ENCODE measurements around the gene DENND1A. TPM values are rescaled to one million over a fixed set of nuclear protein-coding genes. Genes with fewer than 3 reads are reported as not detected.

The DENND1A gene
- total RNA-seq, 4 donors from 2014 or later = 20.9 to 33.6 (median 23.7) TPM

DNA sequence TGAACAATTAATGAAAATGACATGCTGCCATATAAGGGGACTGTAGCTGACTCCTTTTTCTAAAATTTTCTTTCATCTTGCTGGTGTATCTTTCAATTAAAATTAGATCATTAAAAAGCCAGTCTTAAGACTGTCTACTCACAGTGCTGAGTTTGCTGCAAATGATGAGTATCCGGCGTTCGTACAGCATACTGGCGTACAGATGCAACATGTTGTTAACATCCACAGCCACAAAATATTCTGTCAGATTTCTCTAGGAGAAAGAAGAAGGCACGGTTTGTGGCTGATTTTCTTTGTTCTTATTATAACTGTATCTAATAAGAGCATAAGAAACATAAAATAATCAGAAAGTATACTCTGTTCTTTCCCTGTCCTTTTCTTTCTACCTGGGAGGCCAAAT lies 278.1 kb downstream of the DENND1A start:
- TF ChIP-seq EP300 (IDR thresholded peaks at IDR 0.05) (no peak), POLR2AphosphoS5 (IDR thresholded peaks at IDR 0.05) (no peak), CTCF (IDR thresholded peaks at IDR 0.05) (no peak), POLR2A (IDR thresholded peaks at IDR 0.05) (no peak)
- ATAC-seq = no peak
- Histone ChIP-seq H3K4me1 (peaks cover 0 to 3% (median 0%) of the 10 kb centered on the region in 3 donors), H3K9me3 (no peaks in the 10 kb centered on the region), H3K27me3 (no peaks in the 10 kb centered on the region), H3K4me3 (no peak overlapping the region), H3K27ac (no peak overlapping the region), H3K36me3 (peaks cover 0 to 20% of the 10 kb centered on the region in 2 donors)
- 92 to 97% methylated on average over 5 of the region's 5 CpGs for WGBS, 2 donors (ENCODE audit: low coverage in 1 of 2)

- Histone ChIP-seq H3K4me1 (no peaks in the 10 kb centered on the region), H3K27me3 (no peaks in the 10 kb centered on the region), H3K4me3 (no peak overlapping the region), H3K36me3 (peaks cover 0 to 25% of the 10 kb centered on the region in 2 donors), H3K9me3 (no peaks in the 10 kb centered on the region), H3K27ac (no peak overlapping the region)
- 94 to 100% methylated on average over 7 to 8 of the region's 8 CpGs for WGBS, 2 donors (ENCODE audit: low coverage in 1 of 2)
- ATAC-seq = no peak
- TF ChIP-seq POLR2AphosphoS5 (IDR thresholded peaks at IDR 0.05) = no peak
- TF ChIP-seq CTCF (IDR thresholded peaks at IDR 0.05) = no peak
- no peak for TF ChIP-seq POLR2A (IDR thresholded peaks at IDR 0.05)
- TF ChIP-seq EP300 (IDR thresholded peaks at IDR 0.05) = no peak
These were observed 278.7 kb downstream of the DENND1A start for GRCh38 chr9:123651273-123651672.

DNA sequence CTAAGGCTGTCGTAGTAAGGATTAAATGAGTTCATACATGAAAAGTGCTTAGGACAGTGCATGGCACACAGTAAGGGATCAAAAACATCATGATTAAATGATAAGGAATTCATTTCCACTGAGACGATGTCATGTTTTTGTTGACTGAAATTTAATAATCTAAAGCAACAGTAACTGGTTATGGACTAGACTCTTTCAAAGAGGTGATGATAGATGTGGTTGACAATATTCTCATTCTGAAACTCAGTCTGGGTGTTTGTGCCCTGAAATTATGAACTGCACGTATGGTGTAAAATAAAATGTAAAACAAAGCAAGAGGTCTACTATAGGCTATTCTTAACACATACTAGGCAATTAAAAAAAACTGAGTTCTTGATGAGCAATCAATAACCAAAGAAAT lies 280.0 kb downstream of the DENND1A start:
- WGBS, 2 donors (ENCODE audit: low coverage in 1 of 2) = 92% methylated on average over 3 of the region's 3 CpGs
- no peak for ATAC-seq
- TF ChIP-seq CTCF (IDR thresholded peaks at IDR 0.05) (no peak), POLR2A (IDR thresholded peaks at IDR 0.05) (no peak), POLR2AphosphoS5 (IDR thresholded peaks at IDR 0.05) (no peak), EP300 (IDR thresholded peaks at IDR 0.05) (no peak)

DNA sequence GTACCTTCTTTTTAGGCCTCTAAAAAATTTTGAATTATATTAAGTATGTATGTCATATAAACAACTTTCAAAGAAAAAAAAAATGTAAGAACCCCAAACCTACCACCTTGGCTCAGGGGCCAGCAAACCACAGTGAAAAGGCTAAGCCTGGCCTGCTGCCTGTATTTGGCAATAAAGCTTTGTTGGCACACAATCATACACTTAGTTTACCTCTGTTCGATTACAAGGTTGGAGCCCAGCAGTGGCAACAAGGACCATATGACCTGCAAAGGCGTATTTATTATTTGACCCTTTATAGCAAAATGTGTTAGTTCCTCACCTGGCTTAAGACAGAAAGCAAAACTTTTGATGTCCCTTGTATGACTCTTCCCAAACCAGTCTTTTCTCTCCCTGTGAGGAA lies 282.8 kb downstream of the DENND1A start:
- TF ChIP-seq POLR2AphosphoS5 (IDR thresholded peaks at IDR 0.05) (no peak), EP300 (IDR thresholded peaks at IDR 0.05) (no peak), CTCF (IDR thresholded peaks at IDR 0.05) (no peak), POLR2A (IDR thresholded peaks at IDR 0.05) (no peak)
- Histone ChIP-seq H3K9me3 (no peaks in the 10 kb centered on the region), H3K4me3 (no peak overlapping the region), H3K27me3 (no peaks in the 10 kb centered on the region), H3K27ac (no peak overlapping the region), H3K4me1 (peaks cover 4 to 18% (median 13%) of the 10 kb centered on the region in 3 donors), H3K36me3 (peaks cover 0 to 16% of the 10 kb centered on the region in 2 donors)
- whole genome bisulfite sequencing, 2 donors (ENCODE audit: low coverage in 1 of 2) = 68 to 78% methylated on average over 2 of the region's 2 CpGs
- ATAC-seq = no peak

More for the DNA sequence above, 280.0 kb downstream of the DENND1A start:
- Histone ChIP-seq H3K4me1 (no peaks in the 10 kb centered on the region), H3K9me3 (no peaks in the 10 kb centered on the region), H3K4me3 (no peak overlapping the region), H3K27me3 (no peaks in the 10 kb centered on the region), H3K36me3 (peaks cover 0 to 21% of the 10 kb centered on the region in 2 donors), H3K27ac (no peak overlapping the region)

DNA sequence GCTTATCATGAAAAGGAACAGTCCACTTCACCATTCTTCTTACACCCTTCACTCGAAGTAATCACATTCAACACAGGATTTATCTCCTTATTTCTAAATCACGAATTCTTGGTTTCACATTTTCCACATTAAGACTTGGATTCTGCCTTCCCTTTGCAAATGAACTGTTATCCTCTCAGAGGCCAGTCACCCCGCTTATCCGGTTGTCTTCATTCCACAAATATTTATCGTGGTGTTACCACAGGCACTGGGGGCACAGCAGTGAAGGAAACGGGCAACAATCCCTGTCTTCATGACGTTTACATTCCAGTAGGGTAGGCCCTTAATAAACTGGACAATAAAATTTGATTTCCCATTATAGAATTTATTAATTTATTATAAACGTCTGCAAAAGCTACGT lies 284.2 kb downstream of the DENND1A start:
- TF ChIP-seq POLR2A (IDR thresholded peaks at IDR 0.05) (no peak), EP300 (IDR thresholded peaks at IDR 0.05) (no peak), POLR2AphosphoS5 (IDR thresholded peaks at IDR 0.05) (no peak), CTCF (IDR thresholded peaks at IDR 0.05) (no peak)
- H3K4me3 ChIP-seq = no peak overlapping the region
- 78 to 88% methylated on average over 8 to 9 of the region's 9 CpGs for WGBS, 2 donors (ENCODE audit: low coverage in 1 of 2)
- H3K27me3 ChIP-seq = no peaks in the 10 kb centered on the region
- H3K9me3 ChIP-seq = no peaks in the 10 kb centered on the region
- peaks cover 6 to 27% (median 18%) of the 10 kb centered on the region in 3 donors for H3K4me1 ChIP-seq
- H3K36me3 ChIP-seq = peaks cover 0 to 5% of the 10 kb centered on the region in 2 donors
- ATAC-seq = no peak
- no peak overlapping the region for H3K27ac ChIP-seq
